HG03095 (cell line): ENCODE results near the gene KCNN1.
"Not testable (repeated sequence)": the region's sequence is repeated elsewhere in the genome, so short reads cannot be mapped to it uniquely, and the experiment has no call there.

Experiments used
- ATAC-seq: cut with Tn5 transposase; IDR thresholded peaks from one replicate; pipeline ENCODE4 v1.9.1; 2021; ENCODE audit warnings: moderate library complexity; ENCODE audit not compliant: unreplicated experiment

KCNN1 gene

GRCh38 chr19:18021121-18021755, 54.3 kb downstream of the KCNN1 start:
- ATAC-seq, result no peak

GRCh38 chr19:18023622-18024251, 56.8 kb downstream of the KCNN1 start:
- no peak for ATAC-seq

- no peak for ATAC-seq
These were observed 60.2 kb downstream of the KCNN1 start for GRCh38 chr19:18027151-18027550.

GRCh38 chr19:18029617-18030338, 62.9 kb downstream of the KCNN1 start:
- no peak for ATAC-seq

- not testable (repeated sequence) for ATAC-seq
These were observed 64.5 kb downstream of the KCNN1 start for GRCh38 chr19:18031401-18031800.

GRCh38 chr19:18032102-18032501, 65.2 kb downstream of the KCNN1 start:
- not testable (repeated sequence) for ATAC-seq

- no peak for ATAC-seq
These were observed 74.1 kb downstream of the KCNN1 start for GRCh38 chr19:18041054-18041453.

GRCh38 chr19:18043676-18044075, 76.8 kb downstream of the KCNN1 start:
- no peak for ATAC-seq

- peak; percentile 86 for ATAC-seq
These were observed 78.0 kb downstream of the KCNN1 start for GRCh38 chr19:18044825-18045304.

- no peak for ATAC-seq
These were observed 78.6 kb downstream of the KCNN1 start for GRCh38 chr19:18045307-18046050.

- no peak for ATAC-seq
These were observed 79.3 kb downstream of the KCNN1 start for GRCh38 chr19:18046059-18046718.

- no peak for ATAC-seq
These were observed 82.5 kb downstream of the KCNN1 start for GRCh38 chr19:18049385-18049784.
